CD4-positive, alpha-beta T cell treated with Interleukin-15 for 4 hours (primary cell): ENCODE measurements around the gene PADI1.

ENCODE experiments used
- DNase-seq: peaks from one replicate; pipeline ENCODE4 v3.0.0-alpha.2; 2020; ENCODE audit warnings: low spot score

Gene PADI1

GRCh38 chr1:17198476-17199258 is 6.3 kb upstream of the PADI1 start:
- DNase-seq, result no peak

DNA sequence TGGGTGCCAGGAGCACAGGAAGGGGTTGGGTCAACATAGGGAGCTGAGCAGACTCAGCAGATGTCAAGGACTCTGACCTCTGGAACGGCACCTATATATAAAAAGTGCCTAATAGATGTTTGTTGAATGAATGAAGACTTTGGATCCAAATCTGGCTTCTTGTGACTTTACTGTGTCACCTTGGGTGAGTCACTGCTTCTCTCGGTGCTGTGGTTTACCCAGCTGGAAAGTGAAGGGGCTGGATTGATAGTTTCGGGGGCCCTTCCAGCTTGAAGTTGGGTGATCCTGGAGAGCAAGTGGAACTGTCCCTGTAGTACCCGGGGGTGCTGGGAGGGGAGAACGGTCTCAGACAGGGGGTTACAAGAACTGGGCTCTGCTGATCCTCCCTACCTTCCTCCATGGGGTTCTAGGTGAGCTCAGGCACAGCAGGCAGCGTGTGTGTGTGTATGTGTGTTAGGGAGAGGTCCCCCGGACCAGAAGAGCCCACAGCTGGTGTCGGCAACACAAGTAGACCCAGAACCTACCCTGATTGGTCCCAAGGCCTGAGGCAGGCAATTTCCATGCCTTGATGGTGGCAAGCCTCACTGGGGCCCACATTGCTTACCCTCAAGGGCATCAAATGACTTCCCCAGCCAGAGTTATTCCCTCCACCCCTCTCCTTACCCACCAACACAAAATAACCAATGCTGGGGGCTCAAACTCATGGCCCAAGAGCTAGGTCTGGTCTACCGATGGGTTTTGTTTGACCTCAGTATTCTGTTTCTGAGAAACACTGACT is 5.5 kb upstream of the PADI1 start:
- DNase-seq, result no peak

- no peak for DNase-seq
These were observed 4.7 kb upstream of the PADI1 start for GRCh38 chr1:17200246-17200645.

DNA sequence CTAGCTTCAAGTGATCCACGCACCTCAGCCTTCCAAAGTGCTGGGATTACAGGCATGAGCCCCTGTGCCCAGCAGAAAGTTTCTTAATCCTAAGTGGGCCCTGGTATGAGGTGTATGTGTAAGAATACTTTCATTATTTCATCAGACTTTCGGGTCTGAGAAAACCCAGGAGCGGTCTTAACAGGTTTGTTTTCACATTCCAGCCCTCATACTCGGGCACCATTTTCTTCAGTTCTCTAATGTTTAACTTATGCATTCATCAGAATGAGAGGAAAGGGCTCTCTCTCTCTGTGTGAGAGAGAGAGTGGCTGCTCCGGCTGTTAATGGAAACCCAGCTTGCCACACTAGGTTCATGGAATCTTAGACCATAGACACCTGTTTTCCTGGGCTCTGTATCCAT is 4.2 kb upstream of the PADI1 start:
- DNase-seq, result no peak

GRCh38 chr1:17201201-17202021 is 3.5 kb upstream of the PADI1 start:
- DNase-seq, result peak; percentile 22

GRCh38 chr1:17205652-17206051 is 724 bp downstream of the PADI1 start:
- DNase-seq, result no peak

DNA sequence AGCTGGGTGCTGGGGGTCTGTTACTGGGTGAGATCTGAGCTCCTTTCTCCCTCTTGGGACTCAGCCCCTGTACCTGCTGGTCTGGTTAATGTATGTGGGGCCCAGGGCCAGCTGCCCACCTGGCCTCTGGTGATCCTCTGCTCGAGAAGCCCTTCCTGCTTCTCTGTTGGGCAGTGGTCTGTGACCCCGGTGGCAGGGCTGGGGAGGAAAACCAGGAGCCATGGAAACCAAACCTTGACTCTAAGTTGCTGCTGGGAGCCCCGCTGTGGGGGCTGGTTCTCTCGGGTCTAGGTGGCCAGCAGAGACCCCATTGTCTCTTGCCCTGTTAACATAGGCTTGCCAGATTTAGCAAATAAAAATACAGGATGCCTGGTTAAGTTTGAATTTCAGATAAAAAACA is 1.3 kb downstream of the PADI1 start:
- no peak for DNase-seq

DNA sequence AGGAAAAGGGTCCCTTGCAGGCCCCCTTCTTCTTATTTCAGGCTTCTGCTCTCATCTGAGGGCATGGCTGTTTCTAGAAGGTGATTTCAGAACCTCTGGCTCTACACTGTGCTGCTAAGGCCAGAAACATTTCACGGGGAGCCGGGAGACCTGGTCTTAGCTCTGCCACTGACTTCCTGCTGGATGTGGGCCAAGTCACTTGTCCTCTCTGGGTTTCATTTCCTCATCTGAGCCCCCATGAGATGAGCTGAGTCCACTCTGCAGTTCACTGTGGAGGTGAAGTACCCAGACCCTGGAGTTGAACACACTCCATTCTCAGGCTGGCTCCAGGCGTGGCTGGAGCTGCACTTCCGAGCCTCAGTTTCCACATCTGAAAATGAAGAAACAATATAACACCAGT is 2.1 kb downstream of the PADI1 start:
- DNase-seq, result no peak

- DNase-seq, result no peak
These were observed 2.6 kb downstream of the PADI1 start for GRCh38 chr1:17207540-17207939.

DNA sequence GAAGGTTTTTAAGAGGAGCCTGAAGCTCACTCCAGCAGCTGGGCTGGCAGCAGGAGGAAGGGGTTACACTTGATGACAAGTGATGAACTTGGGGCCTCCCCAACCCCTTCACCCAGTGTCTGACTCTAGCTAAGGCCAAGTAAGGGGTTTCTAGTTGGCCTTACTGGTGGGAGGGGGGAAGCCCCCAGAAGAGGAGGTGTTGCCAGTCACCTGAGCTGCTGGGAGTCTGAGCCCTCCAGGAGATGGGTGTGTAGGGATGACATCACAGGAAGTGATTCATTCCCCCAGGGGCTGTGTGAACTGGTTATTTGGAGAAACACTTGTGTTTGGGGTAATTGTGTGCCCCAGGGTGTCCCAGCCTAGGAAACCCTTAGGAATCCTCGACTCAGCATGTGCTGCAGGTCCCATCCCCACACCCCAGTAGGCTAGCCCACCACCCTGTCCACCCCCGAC is 3.1 kb downstream of the PADI1 start:
- DNase-seq, result peak; percentile 45

DNA sequence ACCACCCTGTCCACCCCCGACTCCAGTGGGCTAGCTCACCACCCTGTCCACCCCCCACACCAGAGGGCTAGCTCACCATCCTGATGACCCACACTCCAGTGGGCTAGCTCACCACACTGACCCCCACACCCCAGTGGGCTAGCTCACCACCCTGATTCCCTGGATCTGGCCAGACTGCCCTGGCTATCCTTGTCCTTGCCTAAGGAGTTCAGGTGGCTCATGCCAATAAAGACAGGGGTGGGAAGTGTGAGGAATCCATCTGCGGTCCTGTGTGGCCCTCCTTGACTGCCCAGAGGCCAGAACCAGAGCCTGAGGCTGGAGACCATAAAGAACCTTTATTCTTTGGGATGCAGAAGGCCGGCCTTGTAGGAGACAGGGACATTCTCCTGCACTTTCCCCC is 3.6 kb downstream of the PADI1 start:
- no peak for DNase-seq

DNA sequence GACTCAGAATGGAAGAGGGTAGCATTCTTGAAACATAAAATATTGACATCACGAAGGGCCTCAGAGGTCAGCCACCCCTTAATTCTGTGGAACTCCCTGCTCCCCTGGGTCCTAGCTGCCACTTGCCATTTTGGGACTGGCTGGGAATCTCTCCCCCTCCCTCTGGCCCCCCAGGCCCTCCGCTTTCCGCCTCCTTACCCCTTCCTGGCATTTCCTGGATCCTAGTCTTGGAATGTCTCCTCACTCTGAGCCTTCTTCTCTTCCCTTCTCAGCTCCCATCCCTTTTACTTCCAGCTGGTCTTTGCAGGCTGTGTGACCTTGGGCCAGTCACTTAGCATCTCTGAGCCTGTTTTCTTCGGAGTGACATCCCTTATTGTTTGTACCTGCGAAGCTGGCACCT is 4.5 kb downstream of the PADI1 start:
- no peak for DNase-seq

DNA sequence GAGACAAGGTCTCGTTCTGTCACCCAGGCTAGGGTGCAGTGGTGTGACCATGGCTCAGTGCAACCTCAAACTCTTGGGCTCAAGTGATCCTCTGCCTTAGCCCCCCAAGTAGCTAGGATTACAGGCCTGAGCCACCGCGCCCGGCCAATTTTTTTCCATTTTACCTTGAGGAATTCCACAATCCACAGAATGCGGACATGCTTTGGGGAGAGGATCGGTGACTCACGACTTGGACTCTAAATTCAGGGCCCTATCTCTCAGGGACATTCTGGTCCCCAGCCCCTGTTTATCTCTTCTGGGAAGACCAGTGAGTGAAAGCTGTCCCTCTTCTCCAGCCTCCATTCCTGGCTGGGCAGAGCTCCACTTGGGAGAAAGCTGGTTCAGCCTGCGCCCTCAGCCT is 5.2 kb downstream of the PADI1 start:
- DNase-seq, result no peak

- no peak for DNase-seq
These were observed 6.4 kb downstream of the PADI1 start for GRCh38 chr1:17211377-17211776.

- DNase-seq, result no peak
These were observed 7.1 kb downstream of the PADI1 start for GRCh38 chr1:17212009-17212408.

- peak; percentile 53 for DNase-seq
These were observed 7.7 kb downstream of the PADI1 start for GRCh38 chr1:17212487-17213121.

GRCh38 chr1:17213148-17213781 is 8.3 kb downstream of the PADI1 start:
- DNase-seq, result no peak

DNA sequence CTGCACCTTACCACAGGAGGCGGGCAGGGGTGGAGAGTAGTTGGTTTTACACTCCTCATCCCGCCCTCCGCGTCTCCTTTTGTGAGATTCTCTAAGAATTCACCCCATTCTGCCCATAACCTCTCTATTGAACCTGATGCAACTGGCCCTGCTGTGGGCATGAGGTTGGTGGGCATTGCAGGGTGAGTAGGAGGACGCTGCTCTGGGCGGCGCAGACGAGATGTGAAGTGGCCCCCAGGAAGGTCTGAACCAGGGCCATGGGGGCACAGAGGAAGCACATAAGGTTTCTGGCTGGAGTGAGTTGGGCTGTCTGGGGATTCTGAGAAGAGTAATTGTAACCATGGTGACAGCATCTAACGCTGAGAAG is 8.8 kb downstream of the PADI1 start:
- no peak for DNase-seq

DNA sequence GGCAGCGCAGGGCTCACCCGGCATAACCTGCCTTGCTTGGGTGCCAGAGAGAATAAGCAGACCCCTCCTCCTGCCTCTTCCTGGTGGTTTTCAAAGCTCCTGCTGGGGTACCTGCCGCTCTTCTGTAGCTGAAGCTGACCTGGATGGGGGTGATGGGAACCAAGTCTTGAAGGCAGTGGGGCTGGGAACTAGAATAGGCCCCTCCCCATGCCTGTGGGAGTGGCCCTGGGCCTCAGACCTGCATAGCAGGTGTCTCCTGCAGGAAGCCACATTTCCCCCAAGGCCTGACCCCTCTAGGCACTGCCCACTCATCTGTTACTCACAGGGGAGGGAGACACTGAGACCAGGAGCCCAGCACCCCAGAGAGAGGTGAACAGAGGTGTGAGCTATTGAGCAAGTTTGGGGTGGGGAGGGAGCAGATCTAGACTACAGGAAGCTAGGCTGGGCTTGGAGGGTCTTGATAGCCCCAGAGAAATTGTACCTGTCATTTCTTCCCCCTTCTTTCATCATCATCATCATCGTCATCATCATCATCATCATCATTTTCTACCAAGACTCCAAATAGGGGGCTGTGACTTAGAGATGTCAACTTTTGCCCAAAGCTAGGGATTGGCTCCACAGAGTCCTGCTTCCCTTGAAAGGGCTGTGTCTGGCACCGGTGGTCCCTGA is 10.1 kb downstream of the PADI1 start:
- DNase-seq, result no peak

DNA sequence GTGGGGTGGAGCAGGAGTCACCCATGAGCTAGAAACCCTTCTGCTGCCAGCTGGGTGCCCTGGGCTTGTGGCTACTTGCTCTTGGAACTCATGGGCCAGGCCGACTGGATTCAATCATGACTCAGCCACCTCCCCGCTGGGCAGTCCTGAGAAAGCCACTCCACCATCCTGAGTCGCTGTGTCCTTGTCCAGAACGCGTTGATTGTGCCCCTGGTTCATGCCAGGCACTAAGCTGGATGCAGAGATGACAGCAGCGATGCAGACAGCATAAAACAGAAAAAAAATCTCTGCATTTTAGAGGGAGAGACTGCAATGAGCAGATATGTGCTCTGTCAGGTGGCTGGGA is 10.6 kb downstream of the PADI1 start:
- DNase-seq, result no peak

- no peak for DNase-seq
These were observed 11.2 kb downstream of the PADI1 start for GRCh38 chr1:17216078-17216477.
